HepG2 (cell line): ENCODE data around the gene ZFP36. TPM values are rescaled to one million over a fixed set of nuclear protein-coding genes. Genes with fewer than 3 reads are reported as not detected.

Experiments used
- ARNT ChIP-seq: fragments of 450-650 bp; IDR thresholded peaks from 2 replicates; pipeline ENCODE4 v1.6.1; 2017
- ATF7-NPFF ChIP-seq: sonication (generic); formaldehyde crosslinking; IDR thresholded peaks from 2 replicates; pipeline ENCODE4 v1.8.1; 2023; ENCODE audit warnings: mild to moderate bottlenecking, low read depth, missing genetic modification reagents, moderate library complexity
- CBX2 ChIP-seq, 2 experiments: fragments of 200-600 bp in 1 of 2; sonication (generic); formaldehyde crosslinking in 1 of 2; IDR thresholded peaks; 2 replicates each; pipeline versions ENCODE4 v1.7.0 to v1.8.1; 2018 to 2022; ENCODE audit warnings: low read depth in 2 of 2, low read length in 1 of 2, mild to moderate bottlenecking in 1 of 2, missing genetic modification reagents in 1 of 2
- CENPX ChIP-seq: sonication (generic); formaldehyde crosslinking; IDR thresholded peaks from 2 replicates; pipeline ENCODE4 v1.9.0; 2021; ENCODE audit warnings: mild to moderate bottlenecking, missing genetic modification reagents, moderate library complexity
- GZF1 ChIP-seq: sonication (generic); formaldehyde crosslinking; IDR thresholded peaks from 2 replicates; pipeline ENCODE4 v1.5.1; 2020; ENCODE audit warnings: mild to moderate bottlenecking, missing genetic modification reagents
- KAT2B ChIP-seq: fragments of 150-350 bp; IDR thresholded peaks from 2 replicates; pipeline ENCODE4 v1.6.1; 2014; ENCODE audit warnings: low read depth, low read length, borderline replicate concordance
- RXRB ChIP-seq: IDR thresholded peaks from 2 replicates; pipeline ENCODE4 v1.6.1; 2016; ENCODE audit warnings: borderline replicate concordance, missing genetic modification reagents, missing compliant biosample characterization
- SMARCE1 ChIP-seq: fragments of 450-650 bp; IDR thresholded peaks from 2 replicates; pipeline ENCODE4 v1.6.1; 2017; ENCODE audit warnings: borderline replicate concordance
- TBP ChIP-seq: sonication (generic); formaldehyde crosslinking; IDR thresholded peaks from 2 replicates; pipeline ENCODE4 v1.5.0; 2020; ENCODE audit warnings: missing genetic modification reagents
- ZFP37 ChIP-seq: sonication (generic); formaldehyde crosslinking; IDR thresholded peaks from 2 replicates; pipeline ENCODE4 v1.4.0; 2020; ENCODE audit warnings: missing genetic modification reagents, borderline replicate concordance
- ZNF496 ChIP-seq: sonication (generic); formaldehyde crosslinking; IDR thresholded peaks from 2 replicates; pipeline ENCODE4 v1.8.1; 2023; ENCODE audit warnings: mild to moderate bottlenecking, moderate library complexity, missing genetic modification reagents; ENCODE audit not compliant: insufficient replicate concordance
- ZNF530 ChIP-seq: sonication (generic); formaldehyde crosslinking; IDR thresholded peaks from 2 replicates; pipeline ENCODE4 v1.5.0; 2020; ENCODE audit warnings: low read depth, mild to moderate bottlenecking, missing genetic modification reagents
- polyA plus RNA-seq, 8 experiments: library from polyadenylated mRNA; depleted of rRNA in 3 of 8; stranded (reverse) in 7 of 8; unstranded in 1 of 8; fragments of >200 nt; fragmentation: Illumina TruSeq in 4 of 8; extraction: Trizol in 4 of 8; gene quantifications; 2 replicates each; pipeline versions ENCODE4 v1.2.1 to v1.2.3, GENCODE V29; 2011 to 2016; ENCODE audit warnings: low read depth in 4 of 8, missing spikeins in 1 of 8, mixed read lengths in 1 of 8; ENCODE audit not compliant: insufficient read depth in 1 of 8
- total RNA-seq, 5 experiments: library from RNA; depleted of rRNA; stranded (reverse); fragments of >200 nt; fragmentation: Illumina TruSeq; extraction: Trizol; gene quantifications; 2 replicates each; pipeline ENCODE4 v1.2.3, GENCODE V29; 2016; ENCODE audit warnings: low read depth in 1 of 5
- TF ChIP-seq, protein P1 (sequence below): IDR thresholded peaks from 2 replicates; pipeline ENCODE4 v1.4.0; 2020; ENCODE audit warnings: mild to moderate bottlenecking, missing genetic modification reagents
- TF ChIP-seq, protein P2 (sequence below): sonication (generic); formaldehyde crosslinking; IDR thresholded peaks from 2 replicates; pipeline ENCODE4 v1.4.0; 2020; ENCODE audit warnings: missing genetic modification reagents
- TF ChIP-seq, protein P3 (sequence below): sonication (generic); formaldehyde crosslinking; IDR thresholded peaks from 2 replicates; pipeline ENCODE4 v1.4.0; 2020; ENCODE audit warnings: missing genetic modification reagents, borderline replicate concordance

Gene ZFP36
- total and polyA plus RNA-seq, 2 of the 13 experiments (the other 11 are each of a cell fraction or from before 2014, with no cell fraction given): 1.4 to 1.7 TPM

DNA sequence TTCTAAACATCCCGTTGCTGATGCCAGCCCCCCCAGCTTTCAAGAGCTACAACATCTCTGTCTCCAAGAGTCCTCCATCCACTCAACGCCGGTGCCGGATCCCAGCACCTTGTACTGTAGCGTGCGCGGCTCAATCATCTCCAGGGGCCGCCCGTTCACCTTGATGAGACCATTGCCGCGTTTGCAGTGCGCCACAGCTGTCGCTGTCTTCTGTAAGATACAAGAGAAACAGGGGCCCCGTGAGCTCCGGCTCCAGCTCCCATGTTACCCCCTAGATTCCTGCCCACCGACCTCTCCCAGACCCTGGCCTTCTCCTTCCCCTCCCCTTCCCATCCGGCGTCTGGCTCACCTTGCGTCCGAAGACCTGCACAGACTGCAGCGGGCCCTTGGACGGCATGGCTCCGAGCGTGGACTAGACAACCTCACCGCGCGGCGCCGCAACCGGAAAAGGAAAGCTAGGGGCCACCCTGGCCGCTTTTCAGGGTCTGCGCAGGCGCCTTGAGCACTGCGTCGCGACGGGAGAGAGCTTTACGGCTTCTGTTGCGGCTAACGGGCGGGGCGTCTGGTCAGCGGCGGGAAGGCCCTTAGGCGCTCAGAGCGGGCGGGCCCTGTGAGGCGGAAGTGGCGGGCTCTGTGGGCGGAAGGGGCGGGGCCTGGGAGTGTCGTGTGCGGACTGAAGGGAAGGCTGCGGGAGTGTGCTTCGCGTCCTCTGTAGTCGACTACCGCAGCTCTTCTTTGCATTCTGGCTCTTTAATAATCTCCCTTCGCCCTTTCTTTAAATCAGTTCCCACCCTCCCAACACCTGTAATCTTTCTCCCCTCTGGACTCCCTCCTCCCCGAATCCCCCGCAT lies 29.1 kb downstream of the ZFP36 start, which contains the start of gene RPS16 (continued):
- TF ChIP-seq, protein P1, sequence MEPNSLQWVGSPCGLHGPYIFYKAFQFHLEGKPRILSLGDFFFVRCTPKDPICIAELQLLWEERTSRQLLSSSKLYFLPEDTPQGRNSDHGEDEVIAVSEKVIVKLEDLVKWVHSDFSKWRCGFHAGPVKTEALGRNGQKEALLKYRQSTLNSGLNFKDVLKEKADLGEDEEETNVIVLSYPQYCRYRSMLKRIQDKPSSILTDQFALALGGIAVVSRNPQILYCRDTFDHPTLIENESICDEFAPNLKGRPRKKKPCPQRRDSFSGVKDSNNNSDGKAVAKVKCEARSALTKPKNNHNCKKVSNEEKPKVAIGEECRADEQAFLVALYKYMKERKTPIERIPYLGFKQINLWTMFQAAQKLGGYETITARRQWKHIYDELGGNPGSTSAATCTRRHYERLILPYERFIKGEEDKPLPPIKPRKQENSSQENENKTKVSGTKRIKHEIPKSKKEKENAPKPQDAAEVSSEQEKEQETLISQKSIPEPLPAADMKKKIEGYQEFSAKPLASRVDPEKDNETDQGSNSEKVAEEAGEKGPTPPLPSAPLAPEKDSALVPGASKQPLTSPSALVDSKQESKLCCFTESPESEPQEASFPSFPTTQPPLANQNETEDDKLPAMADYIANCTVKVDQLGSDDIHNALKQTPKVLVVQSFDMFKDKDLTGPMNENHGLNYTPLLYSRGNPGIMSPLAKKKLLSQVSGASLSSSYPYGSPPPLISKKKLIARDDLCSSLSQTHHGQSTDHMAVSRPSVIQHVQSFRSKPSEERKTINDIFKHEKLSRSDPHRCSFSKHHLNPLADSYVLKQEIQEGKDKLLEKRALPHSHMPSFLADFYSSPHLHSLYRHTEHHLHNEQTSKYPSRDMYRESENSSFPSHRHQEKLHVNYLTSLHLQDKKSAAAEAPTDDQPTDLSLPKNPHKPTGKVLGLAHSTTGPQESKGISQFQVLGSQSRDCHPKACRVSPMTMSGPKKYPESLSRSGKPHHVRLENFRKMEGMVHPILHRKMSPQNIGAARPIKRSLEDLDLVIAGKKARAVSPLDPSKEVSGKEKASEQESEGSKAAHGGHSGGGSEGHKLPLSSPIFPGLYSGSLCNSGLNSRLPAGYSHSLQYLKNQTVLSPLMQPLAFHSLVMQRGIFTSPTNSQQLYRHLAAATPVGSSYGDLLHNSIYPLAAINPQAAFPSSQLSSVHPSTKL: peak; percentile 50
- peak; percentile 48; the same call in 1 of the 2 replicates for TF ChIP-seq ZFP37 (CRISPR knock-in tag)
- no peak for TF ChIP-seq ZNF530 (CRISPR knock-in tag)
- 0 out of 2 replicates have a peak, but pooled peaks have one; percentile 65 for TF ChIP-seq GZF1 (CRISPR knock-in tag)
- no peak for TF ChIP-seq SMARCE1
- TF ChIP-seq CBX2 (IDR thresholded peaks at IDR 0.05; ENCODE audit: low read depth, low read length): no peak
- TF ChIP-seq CBX2 (CRISPR knock-in tag; IDR thresholded peaks at IDR 0.05; ENCODE audit: low read depth): no peak
- TF ChIP-seq, protein P2, sequence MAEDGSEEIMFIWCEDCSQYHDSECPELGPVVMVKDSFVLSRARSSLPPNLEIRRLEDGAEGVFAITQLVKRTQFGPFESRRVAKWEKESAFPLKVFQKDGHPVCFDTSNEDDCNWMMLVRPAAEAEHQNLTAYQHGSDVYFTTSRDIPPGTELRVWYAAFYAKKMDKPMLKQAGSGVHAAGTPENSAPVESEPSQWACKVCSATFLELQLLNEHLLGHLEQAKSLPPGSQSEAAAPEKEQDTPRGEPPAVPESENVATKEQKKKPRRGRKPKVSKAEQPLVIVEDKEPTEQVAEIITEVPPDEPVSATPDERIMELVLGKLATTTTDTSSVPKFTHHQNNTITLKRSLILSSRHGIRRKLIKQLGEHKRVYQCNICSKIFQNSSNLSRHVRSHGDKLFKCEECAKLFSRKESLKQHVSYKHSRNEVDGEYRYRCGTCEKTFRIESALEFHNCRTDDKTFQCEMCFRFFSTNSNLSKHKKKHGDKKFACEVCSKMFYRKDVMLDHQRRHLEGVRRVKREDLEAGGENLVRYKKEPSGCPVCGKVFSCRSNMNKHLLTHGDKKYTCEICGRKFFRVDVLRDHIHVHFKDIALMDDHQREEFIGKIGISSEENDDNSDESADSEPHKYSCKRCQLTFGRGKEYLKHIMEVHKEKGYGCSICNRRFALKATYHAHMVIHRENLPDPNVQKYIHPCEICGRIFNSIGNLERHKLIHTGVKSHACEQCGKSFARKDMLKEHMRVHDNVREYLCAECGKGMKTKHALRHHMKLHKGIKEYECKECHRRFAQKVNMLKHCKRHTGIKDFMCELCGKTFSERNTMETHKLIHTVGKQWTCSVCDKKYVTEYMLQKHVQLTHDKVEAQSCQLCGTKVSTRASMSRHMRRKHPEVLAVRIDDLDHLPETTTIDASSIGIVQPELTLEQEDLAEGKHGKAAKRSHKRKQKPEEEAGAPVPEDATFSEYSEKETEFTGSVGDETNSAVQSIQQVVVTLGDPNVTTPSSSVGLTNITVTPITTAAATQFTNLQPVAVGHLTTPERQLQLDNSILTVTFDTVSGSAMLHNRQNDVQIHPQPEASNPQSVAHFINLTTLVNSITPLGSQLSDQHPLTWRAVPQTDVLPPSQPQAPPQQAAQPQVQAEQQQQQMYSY (CRISPR knock-in tag): no peak
- TF ChIP-seq KAT2B: no peak
- no peak for TF ChIP-seq CENPX (CRISPR knock-in tag)
- TF ChIP-seq, protein P3, sequence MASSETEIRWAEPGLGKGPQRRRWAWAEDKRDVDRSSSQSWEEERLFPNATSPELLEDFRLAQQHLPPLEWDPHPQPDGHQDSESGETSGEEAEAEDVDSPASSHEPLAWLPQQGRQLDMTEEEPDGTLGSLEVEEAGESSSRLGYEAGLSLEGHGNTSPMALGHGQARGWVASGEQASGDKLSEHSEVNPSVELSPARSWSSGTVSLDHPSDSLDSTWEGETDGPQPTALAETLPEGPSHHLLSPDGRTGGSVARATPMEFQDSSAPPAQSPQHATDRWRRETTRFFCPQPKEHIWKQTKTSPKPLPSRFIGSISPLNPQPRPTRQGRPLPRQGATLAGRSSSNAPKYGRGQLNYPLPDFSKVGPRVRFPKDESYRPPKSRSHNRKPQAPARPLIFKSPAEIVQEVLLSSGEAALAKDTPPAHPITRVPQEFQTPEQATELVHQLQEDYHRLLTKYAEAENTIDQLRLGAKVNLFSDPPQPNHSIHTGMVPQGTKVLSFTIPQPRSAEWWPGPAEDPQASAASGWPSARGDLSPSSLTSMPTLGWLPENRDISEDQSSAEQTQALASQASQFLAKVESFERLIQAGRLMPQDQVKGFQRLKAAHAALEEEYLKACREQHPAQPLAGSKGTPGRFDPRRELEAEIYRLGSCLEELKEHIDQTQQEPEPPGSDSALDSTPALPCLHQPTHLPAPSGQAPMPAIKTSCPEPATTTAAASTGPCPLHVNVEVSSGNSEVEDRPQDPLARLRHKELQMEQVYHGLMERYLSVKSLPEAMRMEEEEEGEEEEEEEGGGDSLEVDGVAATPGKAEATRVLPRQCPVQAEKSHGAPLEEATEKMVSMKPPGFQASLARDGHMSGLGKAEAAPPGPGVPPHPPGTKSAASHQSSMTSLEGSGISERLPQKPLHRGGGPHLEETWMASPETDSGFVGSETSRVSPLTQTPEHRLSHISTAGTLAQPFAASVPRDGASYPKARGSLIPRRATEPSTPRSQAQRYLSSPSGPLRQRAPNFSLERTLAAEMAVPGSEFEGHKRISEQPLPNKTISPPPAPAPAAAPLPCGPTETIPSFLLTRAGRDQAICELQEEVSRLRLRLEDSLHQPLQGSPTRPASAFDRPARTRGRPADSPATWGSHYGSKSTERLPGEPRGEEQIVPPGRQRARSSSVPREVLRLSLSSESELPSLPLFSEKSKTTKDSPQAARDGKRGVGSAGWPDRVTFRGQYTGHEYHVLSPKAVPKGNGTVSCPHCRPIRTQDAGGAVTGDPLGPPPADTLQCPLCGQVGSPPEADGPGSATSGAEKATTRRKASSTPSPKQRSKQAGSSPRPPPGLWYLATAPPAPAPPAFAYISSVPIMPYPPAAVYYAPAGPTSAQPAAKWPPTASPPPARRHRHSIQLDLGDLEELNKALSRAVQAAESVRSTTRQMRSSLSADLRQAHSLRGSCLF (CRISPR knock-in tag): no peak
- TF ChIP-seq ATF7-NPFF (CRISPR knock-in tag): peak; percentile 75; the same call in 1 of the 2 replicates
- TF ChIP-seq TBP (CRISPR knock-in tag): no peak
- TF ChIP-seq RXRB (CRISPR knock-in tag): peak; percentile 64; the same call in 1 of the 2 replicates
- TF ChIP-seq ARNT: no peak
- no peak for TF ChIP-seq ZNF496
